GM23338 (cell line): Measurements from ENCODE around the gene CCNI. TPM values are rescaled to one million over a fixed set of nuclear protein-coding genes. Genes with fewer than 3 reads are reported as not detected.

Source experiments
- ATAC-seq: fragments of 200-7000 bp; cut with Tn5 transposase; 3 replicates; pipeline ENCODE4 v1.9.1; 2020
- DNase-seq: peaks from one replicate; pipeline ENCODE4 v3.0.0-alpha.2; 2015; ENCODE audit warnings: low spot score
- H2AFZ ChIP-seq: fragments of 200-600 bp; sonication (generic); 2 replicates; pipeline ENCODE4 v1.8.0; 2016; ENCODE audit warnings: antibody characterized with exemption, mild to moderate bottlenecking, moderate library complexity
- H3F3A ChIP-seq: fragments of 200-600 bp; sonication (generic); replicated peaks from 2 replicates; pipeline ENCODE4 v1.8.0; 2017; ENCODE audit warnings: antibody characterized with exemption, mixed run types, low read depth
- H3K27ac ChIP-seq: fragments of 200-600 bp; sonication (generic); 2 replicates; pipeline ENCODE4 v1.6.1; 2016; ENCODE audit warnings: low read depth
- H3K27me3 ChIP-seq: fragments of 200-600 bp; sonication (generic); 2 replicates; pipeline ENCODE4 v1.8.0; 2016; ENCODE audit warnings: mild to moderate bottlenecking, mixed run types, moderate library complexity; ENCODE audit not compliant: insufficient read depth
- H3K36me3 ChIP-seq: fragments of 200-600 bp; sonication (generic); 2 replicates; pipeline ENCODE4 v1.8.0; 2016; ENCODE audit warnings: mild to moderate bottlenecking; ENCODE audit not compliant: insufficient read depth
- H3K4me1 ChIP-seq: fragments of 200-600 bp; sonication (generic); 2 replicates; pipeline ENCODE4 v1.8.0; 2016; ENCODE audit warnings: mild to moderate bottlenecking, moderate library complexity; ENCODE audit not compliant: insufficient read depth
- H3K4me2 ChIP-seq: fragments of 200-600 bp; sonication (generic); 2 replicates; pipeline ENCODE4 v1.7.1; 2017; ENCODE audit warnings: mixed run types
- H3K4me3 ChIP-seq: fragments of 200-600 bp; sonication (generic); 2 replicates; pipeline ENCODE4 v1.6.1; 2016; ENCODE audit warnings: mixed run types
- H3K79me2 ChIP-seq: fragments of 200-600 bp; sonication (generic); replicated peaks from 2 replicates; pipeline ENCODE4 v1.8.0; 2017; ENCODE audit warnings: mild to moderate bottlenecking; ENCODE audit not compliant: insufficient read depth
- H3K9me2 ChIP-seq: fragments of 200-600 bp; sonication (generic); 2 replicates; pipeline ENCODE4 v1.8.0; 2017; ENCODE audit not compliant: insufficient read depth
- H4K20me1 ChIP-seq: fragments of 200-600 bp; sonication (generic); replicated peaks from 2 replicates; pipeline ENCODE4 v1.8.0; 2017; ENCODE audit warnings: mild to moderate bottlenecking; ENCODE audit not compliant: insufficient read depth
- H3K27ac Mint-ChIP-seq: 2 replicates; pipeline ENCODE4 v1.8.0; 2020; ENCODE audit warnings: inconsistent platforms, mild to moderate bottlenecking, moderate library complexity, mixed read lengths
- H3K27me3 Mint-ChIP-seq: 3 replicates; pipeline ENCODE4 v1.8.0; 2022; ENCODE audit warnings: low read depth, mild to moderate bottlenecking, moderate library complexity, mixed read lengths, inconsistent platforms; ENCODE audit not compliant: insufficient read depth, poor library complexity
- H3K36me3 Mint-ChIP-seq: 3 replicates; pipeline ENCODE4 v1.8.0; 2021; ENCODE audit warnings: low read depth, mild to moderate bottlenecking, inconsistent platforms, moderate library complexity, mixed read lengths
- H3K4me1 Mint-ChIP-seq: 3 replicates; pipeline ENCODE4 v1.8.0; 2020; ENCODE audit warnings: mild to moderate bottlenecking, inconsistent platforms, mixed read lengths
- H3K4me3 Mint-ChIP-seq: 3 replicates; pipeline ENCODE4 v1.8.0; 2021; ENCODE audit warnings: moderate library complexity, mild to moderate bottlenecking, inconsistent platforms, mixed read lengths
- H3K9me3 Mint-ChIP-seq: 3 replicates; pipeline ENCODE4 v1.8.0; 2020; ENCODE audit warnings: moderate library complexity, mild to moderate bottlenecking, inconsistent platforms, mixed read lengths
- CTCF ChIP-seq, 2 experiments: fragments of 200-600 bp in 1 of 2; sonication (generic) in 1 of 2; conservative IDR thresholded peaks; 2 replicates each; pipeline versions ENCODE4 v1.5.1 to v1.6.1; 2016 to 2017; ENCODE audit warnings: antibody characterized with exemption in 2 of 2, low read depth in 2 of 2, mild to moderate bottlenecking in 2 of 2, moderate library complexity in 1 of 2
- EZH2 ChIP-seq: fragments of 200-600 bp; sonication (generic); IDR thresholded peaks from one replicate; pipeline ENCODE4 v1.8.0; 2017; ENCODE audit warnings: antibody characterized with exemption, mild to moderate bottlenecking, low read depth; ENCODE audit not compliant: unreplicated experiment
- NANOG ChIP-seq: IDR thresholded peaks from 2 replicates; pipeline ENCODE4 v1.6.1; 2016; ENCODE audit warnings: antibody characterized with exemption, borderline replicate concordance
- STAT1 ChIP-seq: IDR thresholded peaks from one replicate; pipeline ENCODE4 v1.6.1; 2016; ENCODE audit warnings: antibody characterized with exemption; ENCODE audit not compliant: unreplicated experiment
- ZNF114 ChIP-seq: fragments of 250-450 bp; sonication (Bioruptor Pico); IDR thresholded peaks from 2 replicates; pipeline ENCODE4 v1.5.0; 2020; ENCODE audit warnings: mild to moderate bottlenecking, moderate library complexity
- ZNF462 ChIP-seq: fragments of 250-450 bp; sonication (Bioruptor Pico); IDR thresholded peaks from 2 replicates; pipeline ENCODE4 v1.5.0; 2020; ENCODE audit warnings: mild to moderate bottlenecking, moderate library complexity
- polyA plus RNA-seq: library from polyadenylated mRNA; unstranded; fragments of >200 nt; fragmentation: Nextera tagmentation; extraction: Ambion mirVana; gene quantifications from 2 replicates; pipeline ENCODE4 v1.2.1, GENCODE V29; 2016
- total RNA-seq: library from RNA; depleted of rRNA; stranded (reverse); fragments of >200 nt; shearing (Covaris generic); gene quantifications from 2 replicates; pipeline ENCODE4 v1.2.3, GENCODE V29; 2014
- TF ChIP-seq, protein P1 (sequence below): IDR thresholded peaks from 2 replicates; pipeline ENCODE4 v1.6.1; 2016; ENCODE audit warnings: antibody characterized with exemption

The CCNI gene
- total and polyA plus RNA-seq, 2 experiments from 2014 or later, result 207 to 248 TPM

GRCh38 chr4:77062856-77063255 is 12.9 kb downstream of the CCNI start:
- no peaks in the 10 kb centered on the region for H3F3A ChIP-seq
- H3K27ac Mint-ChIP-seq, result no peak overlapping the region
- H3K9me2 ChIP-seq, result no peaks in the 10 kb centered on the region
- peaks cover 78% of the 10 kb centered on the region for H3K79me2 ChIP-seq
- H3K4me2 ChIP-seq, result no peak overlapping the region
- H3K4me3 Mint-ChIP-seq, result no peak overlapping the region
- H2AFZ ChIP-seq, result no peak overlapping the region
- no peaks in the 10 kb centered on the region for H3K27me3 ChIP-seq
- DNase-seq, result no peak
- peaks cover 19% of the 10 kb centered on the region for H4K20me1 ChIP-seq
- peaks cover 2% of the 10 kb centered on the region for H3K27me3 Mint-ChIP-seq
- no peaks in the 10 kb centered on the region for H3K4me1 Mint-ChIP-seq
- ATAC-seq, result no peak
- no peak overlapping the region for H3K27ac ChIP-seq
- peaks cover 45% of the 10 kb centered on the region for H3K36me3 ChIP-seq
- no peak for TF ChIP-seq NANOG
- H3K4me3 ChIP-seq, result no peak overlapping the region
- H3K4me1 ChIP-seq, result no peaks in the 10 kb centered on the region
- H3K36me3 Mint-ChIP-seq, result peaks cover 48% of the 10 kb centered on the region
- no peaks in the 10 kb centered on the region for H3K9me3 Mint-ChIP-seq

- Mint-ChIP-seq H3K9me3 (no peaks in the 10 kb centered on the region), H3K27ac (peak overlapping the region; percentile 95), H3K36me3 (peaks cover 70% of the 10 kb centered on the region), H3K27me3 (peaks cover 3% of the 10 kb centered on the region), H3K4me1 (peaks cover 10% of the 10 kb centered on the region; the same call in 2 of the 3 replicates), H3K4me3 (no peak overlapping the region)
- no peak overlapping the region for H2AFZ ChIP-seq
- H3K4me3 ChIP-seq, result no peak overlapping the region
- TF ChIP-seq EZH2, result no peak
- TF ChIP-seq ZNF114, result no peak
- peak; percentile 89 to 95 for TF ChIP-seq CTCF (conservative IDR thresholded peaks at IDR 0.05; ENCODE audit: low read depth in 2 of 2)
- no peaks in the 10 kb centered on the region for H3K27me3 ChIP-seq
- no peaks in the 10 kb centered on the region for H3K4me1 ChIP-seq
- H3F3A ChIP-seq, result no peaks in the 10 kb centered on the region
- peaks cover 33% of the 10 kb centered on the region for H3K36me3 ChIP-seq
- peak overlapping the region; percentile 63; the same call in 1 of the 2 replicates for H3K27ac ChIP-seq
- H4K20me1 ChIP-seq, result 0 out of 2 replicates have a peak, but pooled peaks cover 2% of the 10 kb centered on the region
- H3K9me2 ChIP-seq, result no peaks in the 10 kb centered on the region
- H3K4me2 ChIP-seq, result no peak overlapping the region
- peak; percentile 91 for ATAC-seq
- H3K79me2 ChIP-seq, result no peaks in the 10 kb centered on the region; the same call in 1 of the 2 replicates
- peak; percentile 92 for DNase-seq
These were observed 23.4 kb downstream of the CCNI start for GRCh38 chr4:77052352-77052751.

- Mint-ChIP-seq H3K27ac (no peak overlapping the region), H3K4me1 (peaks cover 10% of the 10 kb centered on the region; the same call in 2 of the 3 replicates), H3K36me3 (peaks cover 63% of the 10 kb centered on the region), H3K9me3 (no peaks in the 10 kb centered on the region), H3K27me3 (peaks cover 3% of the 10 kb centered on the region), H3K4me3 (no peak overlapping the region)
- H3K27me3 ChIP-seq, result no peaks in the 10 kb centered on the region
- ATAC-seq (no peak), DNase-seq (no peak)
- H3K4me1 ChIP-seq, result no peaks in the 10 kb centered on the region
- H3K36me3 ChIP-seq, result peaks cover 21% of the 10 kb centered on the region
- no peak overlapping the region for H3K4me2 ChIP-seq
- no peak overlapping the region for H3K27ac ChIP-seq
- TF ChIP-seq STAT1 (no peak), ZNF462 (CRISPR knock-in tag) (no peak)
- TF ChIP-seq, protein P1, sequence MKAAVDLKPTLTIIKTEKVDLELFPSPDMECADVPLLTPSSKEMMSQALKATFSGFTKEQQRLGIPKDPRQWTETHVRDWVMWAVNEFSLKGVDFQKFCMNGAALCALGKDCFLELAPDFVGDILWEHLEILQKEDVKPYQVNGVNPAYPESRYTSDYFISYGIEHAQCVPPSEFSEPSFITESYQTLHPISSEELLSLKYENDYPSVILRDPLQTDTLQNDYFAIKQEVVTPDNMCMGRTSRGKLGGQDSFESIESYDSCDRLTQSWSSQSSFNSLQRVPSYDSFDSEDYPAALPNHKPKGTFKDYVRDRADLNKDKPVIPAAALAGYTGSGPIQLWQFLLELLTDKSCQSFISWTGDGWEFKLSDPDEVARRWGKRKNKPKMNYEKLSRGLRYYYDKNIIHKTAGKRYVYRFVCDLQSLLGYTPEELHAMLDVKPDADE, result no peak
- H3K79me2 ChIP-seq, result no peaks in the 10 kb centered on the region; the same call in 1 of the 2 replicates
- no peak overlapping the region for H2AFZ ChIP-seq
- no peak overlapping the region for H3K4me3 ChIP-seq
- no peaks in the 10 kb centered on the region for H3K9me2 ChIP-seq
- H3F3A ChIP-seq, result 0 out of 2 replicates have a peak, but pooled peaks cover 5% of the 10 kb centered on the region
- H4K20me1 ChIP-seq, result 0 out of 2 replicates have a peak, but pooled peaks cover 2% of the 10 kb centered on the region
These were observed 24.8 kb downstream of the CCNI start for GRCh38 chr4:77050962-77051361.
